ENCODE measurements around the gene UBN1.

The UBN1 gene

DNA sequence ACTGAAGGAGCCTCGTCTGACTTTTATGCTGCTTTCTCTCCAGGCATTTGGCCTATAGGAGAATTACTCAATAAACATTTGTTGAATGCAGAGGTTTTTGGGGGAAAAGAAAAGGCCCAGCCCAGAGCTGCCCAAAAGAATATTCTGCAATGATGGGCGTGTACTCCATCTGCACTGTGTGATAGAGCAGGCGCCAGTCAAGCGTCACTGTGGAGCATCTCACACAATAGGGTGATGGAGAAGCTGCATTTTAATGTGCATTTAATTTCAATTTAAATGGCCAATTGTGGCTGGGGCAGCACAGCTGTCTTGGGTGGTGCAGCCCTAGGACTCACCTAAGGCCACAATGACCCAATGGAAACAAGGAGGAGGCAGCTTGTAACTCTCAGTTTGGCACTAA, 20.8 kb upstream of the UBN1 start:
- DNase-seq: no peak

DNA sequence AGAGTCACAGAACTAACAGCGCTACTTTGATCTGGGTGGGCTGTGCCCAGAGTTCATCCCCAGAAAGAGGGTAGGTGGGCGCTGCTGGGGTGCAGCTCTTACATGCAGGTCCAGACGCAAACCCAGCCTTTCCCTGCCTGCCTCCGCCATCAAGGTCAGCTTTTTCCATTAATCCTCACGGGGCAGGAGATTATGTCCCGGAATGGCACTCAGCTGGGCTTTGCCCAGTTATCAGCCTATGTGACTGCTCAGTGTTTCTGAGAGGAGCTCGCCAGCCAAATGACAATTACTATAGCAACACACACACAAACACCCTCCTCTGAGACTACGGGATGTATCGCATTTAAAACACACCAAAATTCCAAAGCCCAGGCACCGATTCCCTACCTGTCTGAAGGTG, 20.3 kb upstream of the UBN1 start:
- DNase-seq: no peak

DNA sequence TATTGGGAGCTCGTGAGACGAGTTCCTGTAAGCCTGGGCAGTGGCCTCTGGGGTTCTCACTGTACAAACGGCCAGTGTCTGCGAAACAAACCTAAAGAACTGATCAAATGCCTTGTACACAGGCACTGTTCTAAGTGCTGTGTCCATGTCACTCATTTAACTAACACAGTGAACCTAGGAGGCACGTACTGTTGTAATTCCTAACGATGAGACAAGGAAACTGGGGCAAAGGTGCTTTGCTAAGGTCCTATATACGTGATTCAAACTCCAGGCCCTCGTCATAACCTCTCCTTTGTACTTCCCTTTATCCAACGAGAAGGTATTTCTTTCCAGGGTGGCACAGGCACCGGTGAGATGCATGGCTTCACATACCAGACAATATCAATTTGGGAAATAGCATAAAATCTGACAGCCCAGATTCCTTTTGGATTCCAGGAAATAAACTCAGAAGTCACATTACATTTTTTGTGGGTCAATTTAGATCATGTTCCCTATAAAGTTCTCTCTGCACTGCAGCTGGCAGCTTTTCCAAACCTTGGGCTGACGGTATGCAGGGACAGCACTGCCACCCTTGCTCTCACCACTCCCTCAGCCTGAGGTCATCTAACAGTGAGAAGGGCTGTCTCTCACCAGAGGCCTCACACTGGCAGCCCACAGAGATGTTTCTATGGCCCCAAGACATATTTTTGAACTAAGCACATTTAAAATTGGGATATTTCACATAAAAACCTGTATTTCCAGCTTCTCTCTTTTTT, 18.5 kb upstream of the UBN1 start:
- DNase-seq: no peak

DNA sequence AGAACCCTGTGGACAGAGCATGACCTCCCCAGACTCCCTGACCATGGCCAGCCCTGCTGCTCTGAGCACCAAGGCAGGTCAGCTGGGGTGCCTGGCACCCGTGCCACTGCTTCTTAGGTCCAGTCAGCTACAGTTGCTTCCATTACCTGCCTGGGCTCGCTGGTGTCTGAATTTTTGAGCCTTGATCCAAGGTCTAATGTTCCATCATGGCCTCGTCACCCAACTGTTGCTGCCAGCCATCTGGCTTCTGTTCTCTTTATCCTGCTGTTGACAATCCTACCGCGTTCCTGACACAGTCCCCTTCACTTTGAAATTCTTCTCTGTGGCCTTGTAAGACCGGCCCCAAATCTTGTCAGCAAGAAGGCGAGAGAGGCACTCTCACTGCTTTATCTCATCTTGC, 16.9 kb upstream of the UBN1 start:
- DNase-seq: no peak

DNA sequence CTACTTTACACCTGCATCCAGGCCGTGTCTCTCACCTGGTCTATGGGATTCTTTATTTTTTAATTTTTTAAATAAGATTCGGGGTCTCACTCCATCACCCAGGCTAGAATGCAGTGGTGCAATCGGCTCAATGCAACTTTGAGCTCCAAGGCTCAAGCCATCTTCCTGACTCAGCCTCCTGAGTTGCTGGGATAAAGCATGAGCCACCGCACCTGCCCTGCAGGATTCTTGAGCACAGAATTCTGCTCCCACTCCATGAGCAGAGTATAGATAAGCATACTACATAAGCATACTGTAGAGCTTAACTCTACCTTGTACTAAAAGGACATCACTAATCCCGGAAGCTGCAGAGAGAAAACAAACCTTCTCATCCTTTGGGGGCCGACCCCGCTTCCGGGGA, 15.7 kb upstream of the UBN1 start:
- no peak for DNase-seq

DNA sequence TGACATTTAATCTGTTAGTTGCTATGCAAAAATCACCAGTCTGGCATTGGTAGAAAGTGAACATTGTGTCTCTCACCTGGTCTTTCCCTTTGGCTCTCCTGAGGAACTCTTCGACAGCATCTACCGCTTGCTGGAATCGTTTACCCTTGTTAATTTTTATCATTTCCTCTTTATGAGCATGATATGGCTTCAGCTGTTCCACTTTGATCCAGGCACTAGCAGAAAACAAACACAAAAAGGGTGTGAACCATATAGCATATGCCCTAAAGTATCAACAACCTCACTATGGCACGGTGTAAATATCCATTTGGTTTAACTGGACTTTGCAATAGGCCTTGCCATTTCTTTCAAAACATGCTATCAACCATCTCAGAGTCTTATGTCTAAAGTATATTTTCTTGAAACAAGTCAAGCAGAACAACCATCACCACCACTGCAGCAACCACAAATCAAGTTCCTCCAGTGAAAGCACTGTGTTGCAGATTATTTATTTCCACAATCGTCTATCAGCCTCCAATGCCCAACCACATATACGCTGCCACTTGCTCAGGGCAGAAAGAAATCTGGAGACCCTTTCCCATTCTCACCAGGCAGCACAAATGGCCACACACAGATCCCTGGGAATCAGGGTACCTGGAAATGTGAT, 14.5 kb upstream of the UBN1 start:
- DNase-seq: no peak

DNA sequence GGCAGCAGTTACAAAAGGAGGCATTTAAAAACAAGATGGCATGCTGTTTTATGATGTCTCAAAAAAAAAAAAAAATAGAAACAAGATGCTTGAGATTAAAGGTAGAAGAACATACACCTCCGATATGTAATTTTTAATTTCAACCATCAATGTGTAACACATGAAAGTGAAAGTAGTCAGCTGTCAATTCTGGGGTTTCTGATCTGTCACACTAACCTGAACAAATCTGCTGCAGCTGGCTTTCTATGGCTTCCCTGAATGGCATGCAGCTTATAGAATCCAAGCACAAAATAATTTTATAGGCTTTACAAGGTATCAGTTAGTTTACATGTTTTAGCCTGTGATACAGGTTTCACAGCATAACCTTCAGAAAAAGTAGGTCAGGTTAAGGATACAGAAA, 13.7 kb upstream of the UBN1 start:
- no peak for DNase-seq

DNA sequence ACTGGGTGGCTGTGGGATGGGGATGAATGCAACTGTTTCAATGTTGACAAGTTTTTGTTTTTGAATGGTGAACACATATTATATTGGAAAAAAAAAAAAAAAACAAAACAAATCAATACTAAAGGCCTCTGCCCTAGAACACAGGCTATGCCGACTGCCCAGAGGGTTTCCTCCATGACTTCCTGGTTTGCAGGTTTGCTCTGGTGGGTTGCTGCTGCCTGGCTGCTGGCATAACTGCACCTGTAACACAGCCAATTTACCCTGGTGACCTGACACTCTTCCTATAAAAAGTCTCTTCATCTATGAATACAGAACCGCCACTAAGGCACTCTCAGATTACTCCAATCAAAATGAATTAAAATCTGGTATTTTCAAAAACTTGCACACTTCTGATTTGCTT, 10.6 kb upstream of the UBN1 start:
- no peak for DNase-seq

DNA sequence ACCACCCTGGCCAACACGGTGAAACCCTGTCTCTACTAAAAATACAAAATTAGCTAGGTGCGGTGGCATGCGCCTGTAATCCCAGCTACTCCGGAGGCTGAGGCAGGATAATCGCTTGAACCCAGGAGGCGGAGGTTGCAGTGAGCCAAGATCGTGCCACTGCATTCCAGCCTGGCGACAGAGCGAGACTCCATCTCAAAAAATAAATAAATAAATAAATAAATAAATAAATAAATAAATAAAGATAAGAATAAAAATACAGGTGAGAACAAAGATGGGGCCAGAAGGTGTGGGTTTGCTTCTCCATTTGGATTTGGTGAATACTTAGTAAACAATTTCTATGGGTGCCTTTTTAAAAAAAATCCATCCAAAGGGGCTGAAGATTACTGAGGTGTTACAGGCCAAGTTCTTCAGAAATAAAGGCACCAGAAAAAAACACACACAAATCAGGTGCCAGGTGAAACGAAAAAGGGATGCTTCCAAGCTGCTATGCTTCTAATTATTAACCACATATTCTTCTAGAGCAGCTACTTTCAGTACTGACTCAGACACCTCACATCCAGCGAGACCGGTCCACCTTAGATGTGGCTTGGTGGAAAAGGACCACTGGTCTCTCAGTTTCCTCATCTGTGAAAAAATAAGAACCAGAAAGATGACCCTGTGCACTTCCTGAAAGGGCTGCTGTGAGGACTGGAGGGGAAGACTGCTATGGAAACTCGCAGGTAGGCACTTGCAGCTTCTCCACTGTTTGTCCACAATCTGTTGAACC, 9.4 kb upstream of the UBN1 start:
- DNase-seq: no peak

DNA sequence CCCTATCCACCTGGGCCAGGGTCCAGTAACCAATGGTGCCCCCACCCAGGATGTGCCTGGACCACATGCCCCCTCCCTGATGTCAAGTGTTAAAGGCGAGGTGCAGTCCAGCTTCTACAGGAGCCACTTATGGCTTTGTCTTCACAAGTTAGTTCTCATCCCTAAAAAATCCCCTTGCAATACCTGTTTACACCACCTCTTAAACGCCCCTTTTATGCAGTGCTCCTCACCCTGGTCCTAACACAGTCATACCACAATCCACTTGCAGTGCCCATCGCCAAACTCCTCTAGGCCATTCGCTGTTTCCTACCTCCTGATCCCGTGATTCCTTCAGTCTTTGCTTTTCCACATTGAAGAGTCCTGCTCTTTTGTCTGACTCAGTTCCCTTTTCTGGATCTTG, 7.3 kb upstream of the UBN1 start:
- no peak for DNase-seq

DNA sequence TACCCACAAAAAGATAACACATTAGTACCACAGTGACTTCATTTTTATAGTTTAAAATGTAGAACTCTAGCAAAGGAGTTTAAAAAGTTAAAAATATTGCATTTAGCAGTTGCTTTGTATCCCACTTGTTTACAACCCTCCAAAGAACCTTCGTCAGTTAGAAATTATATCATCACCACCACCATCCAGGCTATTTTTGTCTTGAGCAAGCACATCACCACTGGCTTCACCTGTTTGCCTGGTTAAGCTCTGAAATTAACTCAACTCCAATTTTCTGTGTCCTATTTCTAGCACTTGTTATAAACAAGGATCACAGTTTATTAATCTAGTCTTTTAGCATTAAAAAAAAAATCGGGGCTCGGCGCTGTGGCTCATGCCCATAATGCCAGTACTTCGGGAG, 6.3 kb upstream of the UBN1 start:
- DNase-seq: no peak

DNA sequence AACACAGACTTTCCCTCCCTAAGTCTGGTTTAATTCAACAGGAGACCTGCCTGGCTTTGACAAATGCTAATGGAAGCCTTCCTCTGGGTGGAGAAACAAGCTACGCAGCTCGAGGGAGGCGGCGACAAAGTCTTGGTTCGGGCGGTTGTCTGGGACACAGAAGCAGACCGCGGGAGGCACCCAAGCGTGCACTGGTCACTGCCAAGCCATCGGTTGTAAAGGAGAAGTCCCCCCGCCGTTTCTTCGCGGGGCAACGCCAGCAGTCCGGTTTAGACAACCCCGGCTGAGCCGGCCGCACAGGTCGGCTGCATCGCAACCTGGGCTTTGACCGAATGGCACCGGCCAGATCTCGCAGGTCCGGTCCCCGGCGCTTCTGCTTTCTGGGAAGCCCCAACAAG, 779 bp upstream of the UBN1 start:
- DNase-seq: no peak

DNA sequence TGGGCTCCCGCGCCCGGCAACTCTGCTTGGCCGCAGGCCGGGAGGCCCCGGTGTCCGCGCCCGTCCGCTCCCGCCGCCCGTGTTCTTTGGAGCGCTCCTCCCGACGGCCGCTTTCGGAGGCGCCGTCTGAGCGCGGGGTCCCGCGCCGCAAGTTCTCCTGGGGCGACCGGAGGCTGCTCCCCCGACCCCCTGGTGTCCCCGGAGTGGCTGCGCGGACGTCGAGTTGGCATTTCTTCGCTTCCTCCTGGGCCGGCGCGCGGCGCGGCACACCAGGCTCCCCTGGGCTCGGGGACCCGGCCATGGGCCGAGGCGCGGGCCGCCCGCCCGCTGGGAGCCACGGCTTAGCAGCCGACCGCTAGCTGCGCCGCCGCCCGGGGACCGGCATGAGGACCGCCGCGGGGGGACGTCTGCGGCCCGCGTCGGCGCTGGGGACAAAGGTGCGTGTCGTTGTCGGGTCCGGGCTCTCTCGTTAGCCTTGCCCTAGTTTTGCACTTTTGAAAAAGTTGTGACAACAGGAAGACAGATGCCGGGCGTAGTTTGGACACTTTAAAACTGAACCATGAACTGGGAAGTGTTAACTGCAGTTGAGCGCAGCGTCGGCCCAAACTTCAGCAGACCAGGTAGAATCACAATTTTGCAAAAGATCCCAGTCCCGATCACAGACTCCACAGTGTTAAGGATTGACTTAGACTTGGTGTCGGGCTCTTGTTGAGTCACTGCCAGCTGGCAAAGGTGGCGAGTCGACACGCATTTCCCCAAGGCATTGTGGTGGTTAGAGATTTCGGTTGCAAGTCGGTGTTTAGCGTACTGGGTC, 700 bp downstream of the UBN1 start:
- DNase-seq: no peak

DNA sequence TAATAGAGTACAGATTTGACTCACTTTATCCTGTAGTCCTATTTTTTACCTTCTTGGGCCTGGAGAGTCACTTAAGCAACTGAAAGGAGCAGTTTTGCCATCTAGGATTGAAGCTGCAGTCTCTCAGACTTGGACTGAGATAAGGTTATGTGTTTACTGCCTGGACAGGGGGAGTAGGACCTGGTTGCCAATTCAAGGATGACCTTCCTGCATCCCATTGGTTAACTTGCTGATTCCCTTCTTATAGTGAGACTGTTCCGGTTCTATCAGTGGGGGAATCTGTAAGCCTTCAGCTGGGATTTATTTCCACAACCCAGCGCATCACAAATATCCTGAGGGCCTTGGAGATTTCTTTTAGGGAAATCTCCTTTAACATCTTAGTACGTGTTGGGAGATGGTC, 2.9 kb downstream of the UBN1 start:
- no peak for DNase-seq

DNA sequence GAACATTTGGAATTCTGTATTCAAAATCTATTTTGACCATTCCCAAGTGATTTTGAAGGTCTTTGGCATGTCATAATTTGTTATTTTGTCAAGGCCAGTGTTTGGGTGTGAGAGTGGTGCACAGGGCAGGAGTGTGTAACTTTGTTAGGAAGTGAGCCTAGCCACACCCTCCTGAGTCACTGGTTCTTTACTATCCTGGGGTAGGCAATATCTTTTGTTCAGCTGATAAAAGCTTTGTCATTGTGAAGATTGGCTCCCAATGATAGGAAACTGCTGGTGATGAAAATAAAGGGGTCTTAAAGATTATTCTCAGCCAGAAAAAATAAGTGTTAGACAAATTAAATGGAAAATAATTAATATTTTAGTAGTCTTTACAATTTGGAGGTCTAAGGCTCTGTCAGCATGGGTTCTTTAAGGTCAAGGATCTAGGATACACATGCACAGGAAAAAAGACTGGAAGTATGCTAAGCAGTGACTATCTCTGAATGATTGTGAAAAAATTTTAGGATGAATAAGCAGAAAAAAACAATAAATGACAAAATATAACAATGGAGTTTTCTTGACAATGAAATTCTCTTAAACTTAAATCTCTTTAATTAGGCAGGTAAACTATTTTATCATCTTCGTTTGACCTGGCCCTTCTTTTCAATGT, 5.1 kb downstream of the UBN1 start:
- DNase-seq: no peak

DNA sequence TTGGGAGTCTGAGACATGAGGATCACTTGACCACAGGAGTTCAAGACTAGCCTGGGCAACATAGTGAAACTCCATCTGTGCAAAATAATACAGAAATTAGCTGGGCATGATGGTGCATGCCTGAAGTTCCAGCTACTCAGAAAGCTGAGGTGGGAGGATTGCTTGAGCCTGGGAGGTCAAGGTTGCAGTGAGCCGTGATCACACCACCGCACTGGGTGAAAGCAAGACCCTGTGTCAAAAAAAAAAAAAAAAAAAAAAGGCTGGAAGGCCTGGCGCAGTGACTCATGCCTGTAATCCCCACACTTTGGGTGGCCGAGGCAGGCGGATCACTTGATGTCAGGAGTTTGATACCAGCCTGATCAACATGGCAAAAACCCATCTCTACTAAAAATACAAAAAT, 8.1 kb downstream of the UBN1 start:
- no peak for DNase-seq

DNA sequence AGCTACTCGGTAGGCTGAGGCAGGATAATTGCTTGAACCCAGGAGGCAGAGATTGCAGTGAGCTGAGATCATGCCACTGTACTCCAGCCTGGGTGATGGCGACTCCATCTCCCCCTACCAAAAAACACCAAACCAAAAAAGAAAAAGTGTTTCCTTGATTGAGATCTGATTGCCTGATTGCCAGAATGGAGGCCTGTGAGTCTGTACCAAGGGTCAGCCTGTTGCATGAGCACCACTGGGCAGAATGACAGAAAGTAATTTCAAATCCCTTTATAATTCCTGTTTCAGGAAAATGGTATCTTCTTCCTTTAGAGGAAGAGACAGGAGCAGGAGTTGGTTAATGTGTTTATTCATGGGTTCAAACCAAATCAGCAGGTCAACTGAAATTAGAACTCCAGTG, 8.5 kb downstream of the UBN1 start:
- no peak for DNase-seq

DNA sequence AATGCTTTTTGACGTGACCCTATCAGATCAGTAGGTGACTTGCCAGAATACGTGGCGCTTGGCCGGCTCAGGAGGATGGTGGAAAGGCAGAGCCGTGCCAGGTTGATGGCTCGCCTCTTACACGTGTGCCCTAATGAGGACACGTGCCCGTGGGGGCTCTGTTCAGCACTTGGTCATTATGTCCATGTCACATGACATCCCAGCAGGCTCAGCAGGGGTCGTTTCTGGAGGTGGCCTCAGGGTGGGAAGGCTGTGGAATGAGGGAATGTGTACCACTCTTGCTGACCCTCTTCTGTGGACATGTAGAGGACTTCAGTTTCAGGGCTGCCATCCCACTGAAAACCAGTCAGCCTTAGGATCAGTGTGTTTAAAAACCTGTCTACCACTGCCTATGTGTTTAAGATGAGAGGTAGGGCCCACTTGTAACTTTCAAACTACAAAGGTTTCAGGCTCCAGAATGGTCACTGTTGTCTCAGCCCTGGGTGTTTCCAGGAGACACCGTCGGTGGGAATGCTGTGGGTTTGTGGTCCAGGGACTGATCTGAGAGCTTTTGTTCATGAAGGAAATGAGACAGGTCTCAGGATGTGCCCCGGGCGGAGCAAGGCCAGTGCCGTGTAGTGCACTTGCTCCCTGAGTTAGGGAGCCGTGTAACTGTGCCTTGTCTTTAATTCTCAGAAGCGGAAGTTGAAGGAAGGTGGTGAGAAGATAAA, 12.1 kb downstream of the UBN1 start:
- DNase-seq: no peak

DNA sequence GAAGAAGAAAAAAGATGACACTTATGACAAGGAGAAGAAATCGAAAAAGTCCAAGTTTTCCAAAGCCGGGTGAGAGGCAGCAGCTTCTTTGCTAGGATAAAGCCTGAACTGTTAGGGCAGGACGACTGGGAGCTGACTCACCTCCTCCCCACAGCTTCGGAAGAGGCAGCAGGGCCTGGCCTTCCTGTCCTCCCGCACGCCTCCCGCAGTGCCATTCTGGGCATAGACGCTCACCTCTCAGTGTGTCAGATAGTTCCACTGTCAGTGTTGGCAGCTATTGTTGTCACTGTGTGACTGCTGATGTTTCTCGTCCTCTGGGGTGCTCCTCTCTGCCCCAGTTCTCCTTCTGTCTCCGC, 12.6 kb downstream of the UBN1 start:
- no peak for DNase-seq

DNA sequence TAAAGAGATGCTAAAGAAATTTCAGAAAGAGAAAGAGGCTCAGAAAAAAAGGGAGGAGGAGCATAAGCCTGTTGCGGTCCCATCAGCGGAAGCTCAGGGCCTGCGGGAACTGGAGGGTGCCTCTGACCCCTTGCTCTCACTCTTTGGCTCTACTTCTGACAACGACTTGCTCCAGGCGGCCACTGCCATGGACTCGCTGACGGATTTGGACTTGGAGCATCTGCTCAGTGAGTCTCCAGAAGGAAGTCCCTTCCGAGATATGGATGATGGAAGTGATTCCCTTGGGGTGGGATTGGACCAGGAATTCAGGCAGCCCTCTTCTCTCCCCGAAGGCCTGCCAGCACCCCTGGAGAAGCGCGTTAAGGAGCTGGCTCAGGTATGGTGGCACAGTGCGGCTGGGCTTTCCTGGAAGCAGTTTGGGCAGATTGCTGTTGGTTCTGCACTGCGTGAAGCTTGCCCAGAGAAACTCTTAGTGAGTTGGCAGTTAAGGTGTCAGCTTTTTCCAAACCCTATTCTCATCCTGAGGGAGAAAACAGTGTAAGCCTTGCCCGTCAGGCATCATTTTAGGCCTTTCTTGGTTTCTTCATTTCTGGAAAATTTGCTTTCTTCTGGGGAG, 13.6 kb downstream of the UBN1 start:
- DNase-seq: no peak

DNA sequence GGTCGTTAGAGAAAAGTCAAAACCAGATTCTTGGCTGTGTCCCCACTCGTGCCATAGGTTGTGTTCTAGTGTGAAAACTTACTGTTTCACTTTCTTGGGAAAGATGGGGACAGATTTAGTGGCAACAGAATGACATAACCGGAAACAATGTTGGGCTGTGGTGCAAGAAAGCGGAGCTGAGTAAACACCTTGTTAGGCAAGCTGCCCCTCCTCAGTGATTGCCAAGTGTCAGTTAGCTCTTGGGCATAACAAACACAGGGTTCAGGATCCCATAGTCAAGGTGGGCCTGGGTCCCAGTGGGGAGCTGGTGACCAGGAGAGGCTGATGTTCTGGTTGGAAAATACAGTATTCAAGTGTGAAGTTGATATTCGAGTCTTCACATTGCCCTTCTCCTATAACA, 15.4 kb downstream of the UBN1 start:
- DNase-seq: no peak

DNA sequence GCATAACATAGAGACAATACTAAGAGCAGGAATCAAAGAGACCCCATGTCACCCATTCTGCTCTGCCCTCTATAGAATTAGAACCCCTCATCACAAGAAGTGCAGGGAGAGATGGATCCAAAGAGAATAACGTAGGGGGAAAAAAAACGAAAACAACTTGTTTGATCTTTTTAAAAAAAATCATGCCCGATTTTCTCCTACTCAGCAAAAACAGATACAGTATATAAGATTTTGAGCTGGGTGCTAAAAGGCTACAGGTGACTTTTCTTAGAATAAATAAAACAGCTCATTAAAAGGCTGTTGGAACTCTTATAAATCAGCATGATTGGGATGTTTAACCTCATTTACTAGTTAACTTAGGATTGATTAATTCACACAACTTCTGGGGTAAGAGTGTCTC, 17.4 kb downstream of the UBN1 start:
- DNase-seq: no peak
